Kasumi-1 (cell line): Measurements from ENCODE around the gene ESRRB.
"Not testable (repeated sequence)": the region's sequence is repeated elsewhere in the genome, so short reads cannot be mapped to it uniquely, and the experiment has no call there.

ENCODE experiments used
- DNase-seq, 2 experiments: peaks; one replicate each; lab custom pipeline; 2025; lab: John Stamatoyannopoulos, UW

Gene ESRRB

DNA sequence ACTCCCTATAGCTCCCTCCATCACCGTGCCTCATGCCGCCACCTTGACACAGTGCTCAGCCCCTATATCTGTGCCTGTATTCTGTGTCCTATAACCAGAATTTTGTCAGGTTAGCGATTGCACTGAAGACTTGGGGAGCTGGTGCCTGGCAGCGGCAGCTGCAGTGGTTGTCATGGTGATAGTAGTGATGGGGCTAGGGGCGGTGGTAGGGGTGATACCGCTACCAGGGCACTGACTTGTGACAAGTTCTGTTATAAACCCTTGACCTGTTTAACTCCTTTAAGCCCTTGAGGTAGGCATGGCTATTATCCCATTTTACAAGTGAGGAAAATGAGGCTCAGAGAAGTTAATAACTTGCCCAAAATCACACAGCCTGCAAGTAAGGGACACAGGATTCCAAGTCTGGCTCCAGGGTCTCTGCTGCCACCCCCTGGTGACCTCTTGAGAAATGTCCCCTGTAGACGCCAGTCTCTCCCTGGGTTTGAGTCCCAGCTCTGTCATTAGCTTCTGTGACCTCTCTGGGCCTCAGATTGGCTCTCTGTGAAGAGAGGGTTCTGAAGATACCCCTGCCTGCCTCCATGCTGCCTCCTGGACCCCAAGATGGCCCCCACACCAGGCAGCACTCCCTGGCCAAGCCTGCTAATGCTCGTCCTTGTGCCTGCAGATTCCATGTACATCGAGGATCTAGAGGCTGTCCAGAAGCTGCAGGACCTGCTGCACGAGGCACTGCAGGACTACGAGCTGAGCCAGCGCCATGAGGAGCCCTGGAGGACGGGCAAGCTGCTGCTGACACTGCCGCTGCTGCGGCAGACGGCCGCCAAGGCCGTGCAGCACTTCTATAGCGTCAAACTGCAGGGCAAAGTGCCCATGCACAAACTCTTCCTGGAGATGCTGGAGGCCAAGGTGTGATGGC, 121.9 kb downstream of the ESRRB start:
- DNase-seq, result peak; percentile 6 to 35

DNA sequence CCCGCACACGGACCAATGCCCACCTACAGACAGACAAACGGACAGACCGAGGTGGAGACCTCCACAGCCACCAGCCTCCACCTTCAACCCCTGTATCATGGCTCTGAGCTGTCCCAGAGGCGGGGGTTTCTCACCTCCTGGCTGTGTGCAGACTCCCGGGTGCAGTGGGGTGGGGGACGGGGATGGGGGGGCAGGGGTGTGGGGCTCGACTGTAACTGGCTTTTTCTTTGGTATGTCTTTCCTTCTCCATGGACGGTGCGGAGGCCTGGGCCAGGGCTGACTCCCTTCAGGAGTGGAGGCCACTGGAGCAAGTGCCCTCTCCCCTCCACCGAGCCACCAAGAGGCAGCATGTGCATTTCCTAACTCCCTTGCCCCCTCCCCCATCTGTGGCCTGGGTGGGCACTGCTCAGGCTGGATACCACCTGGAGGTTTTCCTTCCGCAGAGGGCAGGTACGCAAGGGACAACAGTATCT, 122.6 kb downstream of the ESRRB start:
- no peak for DNase-seq

DNA sequence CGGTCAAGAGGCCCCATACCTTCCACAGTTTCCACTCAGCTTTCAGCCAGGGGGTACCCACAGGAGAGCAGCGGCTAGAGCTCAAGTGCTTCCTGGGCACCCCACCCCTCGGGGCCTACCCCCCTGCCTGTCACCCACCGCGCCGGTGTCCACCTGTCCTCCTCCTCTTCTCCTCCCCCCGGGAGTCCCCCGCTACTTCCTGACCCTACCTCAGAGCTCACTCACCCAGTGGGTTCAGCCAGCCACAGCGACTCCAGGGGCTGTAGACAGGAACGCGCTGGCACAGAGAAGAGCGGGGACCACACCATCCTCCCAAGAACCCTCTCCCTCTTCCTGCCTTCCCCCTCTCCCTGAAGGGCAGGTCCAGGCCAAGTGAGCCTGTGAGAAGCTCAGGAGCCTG, 123.0 kb downstream of the ESRRB start:
- DNase-seq, result no peak

DNA sequence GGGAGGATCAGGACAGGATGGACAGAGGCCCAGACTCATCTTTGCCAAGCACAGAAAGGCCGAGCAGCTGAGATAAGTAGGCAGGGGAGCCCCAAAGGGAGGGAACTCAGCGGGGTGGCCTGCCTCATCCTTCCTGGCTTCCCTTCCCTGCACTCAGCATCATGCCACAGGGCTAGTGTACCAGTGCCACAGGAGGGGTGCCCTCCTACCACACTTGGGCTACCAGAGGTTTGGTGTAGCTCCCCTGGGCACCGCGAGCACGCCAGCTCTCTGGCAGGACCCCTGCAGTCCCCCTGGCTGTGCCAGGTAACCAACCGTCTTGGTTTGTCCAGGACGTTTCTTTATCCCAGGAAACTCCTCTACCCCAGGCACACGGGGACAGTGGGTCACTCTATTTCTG, 123.5 kb downstream of the ESRRB start:
- DNase-seq, result no peak

DNA sequence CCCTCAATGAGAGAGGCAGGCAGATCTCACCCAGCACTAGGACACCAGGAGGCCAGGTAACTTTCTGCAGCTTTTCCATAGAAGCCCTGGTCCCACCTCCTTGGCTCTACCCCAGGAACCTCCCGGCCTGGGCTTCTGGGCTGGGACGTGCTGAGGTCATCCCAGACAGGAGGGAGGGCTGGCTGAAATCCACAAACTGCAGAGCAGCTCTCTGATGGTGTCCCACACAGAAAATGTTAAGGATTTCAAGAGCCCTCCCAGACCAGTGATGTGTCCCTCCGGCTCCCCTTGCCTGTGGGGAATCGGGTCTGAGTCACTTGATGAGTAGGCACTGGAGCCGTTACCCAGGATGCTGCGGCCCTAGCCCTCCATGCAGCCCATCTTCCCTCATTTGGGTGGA, 124.1 kb downstream of the ESRRB start:
- no peak for DNase-seq

DNA sequence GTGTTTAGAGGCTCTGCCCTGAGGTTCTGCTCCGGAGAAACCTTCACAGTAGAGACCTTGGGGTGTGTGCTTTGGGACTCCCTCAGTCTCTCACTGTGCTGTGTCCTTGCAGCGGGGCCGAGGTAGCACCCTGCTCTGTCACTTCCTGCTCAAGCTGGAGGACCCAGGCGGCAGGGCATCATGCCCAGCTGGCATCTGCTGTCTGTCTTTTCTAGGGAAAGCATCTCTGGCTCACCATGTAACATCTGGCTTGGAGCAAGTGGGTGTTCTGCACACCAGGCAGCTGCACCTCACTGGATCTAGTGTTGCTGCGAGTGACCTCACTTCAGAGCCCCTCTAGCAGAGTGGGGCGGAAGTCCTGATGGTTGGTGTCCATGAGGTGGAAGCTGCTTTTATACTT, 124.5 kb downstream of the ESRRB start:
- DNase-seq, result no peak

DNA sequence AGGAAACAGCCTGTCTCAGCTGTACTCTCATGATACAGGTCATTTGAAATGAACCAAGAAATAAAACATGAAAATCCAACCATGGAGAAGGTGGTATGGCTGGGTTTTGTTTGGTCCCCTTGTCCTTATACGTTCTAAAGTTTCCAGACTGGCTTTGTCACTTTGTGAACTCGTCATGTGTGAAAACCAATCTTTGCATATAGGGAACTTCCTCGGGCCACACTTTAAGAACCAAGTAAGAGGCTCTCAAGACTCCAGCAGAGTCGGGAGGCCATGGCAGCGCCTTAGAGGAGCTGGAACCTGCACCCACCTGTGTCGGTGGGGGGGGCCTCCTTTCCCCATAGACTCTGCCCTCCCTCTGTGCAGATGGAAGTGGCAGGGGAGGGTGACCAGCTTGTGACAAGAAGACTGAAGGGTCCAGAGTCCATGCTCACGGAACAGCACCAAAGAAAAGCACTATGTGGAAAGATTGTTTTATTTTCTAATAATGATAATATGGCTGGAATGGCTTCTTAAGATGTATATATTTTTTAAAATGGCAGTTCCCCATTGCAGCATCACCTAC, 125.3 kb downstream of the ESRRB start:
- DNase-seq, result no peak

DNA sequence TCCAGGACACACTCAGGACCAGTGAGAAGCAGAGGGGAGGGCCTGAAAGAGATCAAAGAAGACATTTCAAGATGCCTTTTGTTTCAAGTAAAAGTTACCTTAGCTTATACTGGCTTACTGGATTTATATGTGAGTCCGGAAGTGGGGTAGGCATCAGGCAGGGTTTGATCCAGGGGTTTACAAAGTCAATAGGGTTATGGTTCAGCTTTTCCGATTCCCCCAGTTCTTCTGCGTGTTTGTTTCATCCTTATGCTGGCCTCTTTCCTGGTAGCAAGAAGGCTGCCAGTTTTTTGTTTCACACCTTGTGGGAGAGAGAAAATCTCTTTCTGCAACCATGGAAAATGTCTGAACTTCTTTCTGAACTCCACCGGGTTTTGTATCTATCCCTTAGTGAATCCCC, 126.3 kb downstream of the ESRRB start:
- no peak for DNase-seq

DNA sequence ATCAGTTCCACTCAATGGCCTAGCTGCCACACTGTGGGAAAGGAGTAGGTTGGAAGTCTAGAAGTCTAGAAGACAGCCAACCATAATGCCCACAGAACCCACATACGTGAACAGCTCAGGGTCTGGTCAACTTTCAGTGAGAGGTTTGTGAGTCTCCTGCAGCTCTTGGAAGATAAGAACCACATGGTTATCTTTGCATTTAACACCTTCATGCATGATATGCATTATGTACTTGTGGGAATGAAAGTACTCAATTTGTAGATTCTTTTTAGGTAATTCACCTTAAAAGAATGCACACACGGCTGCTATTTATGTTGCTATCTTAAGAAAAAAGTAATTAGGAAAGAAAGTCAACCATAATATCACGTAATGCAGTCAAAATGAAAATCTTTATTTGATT, 126.7 kb downstream of the ESRRB start:
- DNase-seq, result no peak

DNA sequence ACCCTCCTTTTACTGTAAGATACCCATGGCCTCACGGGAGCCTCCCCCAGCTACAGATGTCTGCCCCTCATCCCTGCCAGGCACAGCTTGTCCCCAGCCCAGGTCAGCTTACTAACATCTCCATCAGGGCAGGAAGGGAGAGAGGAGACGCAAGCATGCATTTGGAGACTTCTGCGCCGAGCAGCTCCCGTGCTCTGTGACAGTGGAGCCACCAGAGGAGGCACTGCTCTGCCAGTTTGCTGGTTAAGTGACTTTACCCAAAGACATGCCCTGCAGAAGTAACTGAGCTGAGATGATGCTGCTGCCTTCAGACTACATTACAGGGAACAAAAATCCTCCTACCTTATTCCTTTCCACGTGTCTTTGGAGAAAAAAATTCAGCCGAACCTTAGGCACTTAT, 133.4 kb downstream of the ESRRB start:
- DNase-seq, result no peak

DNA sequence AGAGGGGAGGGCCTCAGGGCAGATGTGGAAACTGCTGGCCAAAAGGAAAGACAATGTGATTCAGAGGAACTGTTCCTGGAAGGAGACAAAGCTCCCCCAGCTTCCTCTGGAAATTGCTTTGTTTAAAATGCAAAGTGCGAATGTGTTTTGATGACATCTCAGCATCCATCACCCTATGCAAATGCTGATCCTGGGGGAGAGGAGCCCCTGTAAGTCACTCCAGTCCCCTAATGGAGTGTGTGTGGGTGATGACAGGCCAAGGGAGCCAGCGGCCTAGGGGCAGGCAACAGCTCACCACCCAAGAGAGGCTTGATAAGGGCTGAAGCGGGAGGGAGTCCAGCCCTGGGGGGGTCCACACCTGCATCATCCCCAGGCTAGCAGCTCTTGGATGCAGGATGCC, 134.2 kb downstream of the ESRRB start:
- DNase-seq, result no peak

DNA sequence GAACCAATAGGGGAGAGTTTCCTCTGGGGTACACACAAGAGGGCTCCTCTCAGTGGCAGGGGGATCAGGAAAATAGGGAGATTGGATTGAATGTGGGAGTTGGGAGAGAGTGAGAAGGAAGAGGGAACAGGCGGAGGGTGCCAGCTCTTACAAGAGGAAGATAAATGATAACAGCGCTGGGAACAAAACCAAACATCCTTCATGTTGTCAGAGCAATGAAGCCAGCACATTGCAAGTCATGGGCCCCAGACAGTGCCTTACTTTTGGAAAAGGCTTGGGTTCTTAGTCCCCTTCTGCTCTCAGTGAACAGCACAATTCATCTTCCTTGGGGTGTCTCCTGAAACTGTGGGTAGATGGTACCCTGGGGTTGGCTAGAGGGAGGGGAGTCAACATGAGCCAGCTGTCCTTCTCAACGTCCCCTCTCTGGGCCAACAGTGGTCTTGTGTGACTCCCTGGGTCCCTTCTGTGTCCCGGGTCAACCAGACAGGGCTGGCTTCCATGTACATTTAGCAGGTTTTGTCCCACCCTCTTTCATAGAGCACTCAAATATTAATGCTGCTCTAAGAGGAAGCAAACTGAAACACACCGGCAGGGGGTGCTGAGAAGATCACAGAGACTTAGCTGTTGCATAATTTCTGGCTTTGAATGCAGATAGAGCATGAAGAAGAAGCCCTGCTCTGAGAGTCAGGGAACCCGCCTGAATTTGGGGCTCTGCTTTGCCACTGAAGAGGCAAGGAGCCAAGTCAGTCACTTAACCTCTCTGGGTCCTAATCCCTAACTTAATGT, 138.5 kb downstream of the ESRRB start:
- DNase-seq, result peak; percentile 57 to 60

DNA sequence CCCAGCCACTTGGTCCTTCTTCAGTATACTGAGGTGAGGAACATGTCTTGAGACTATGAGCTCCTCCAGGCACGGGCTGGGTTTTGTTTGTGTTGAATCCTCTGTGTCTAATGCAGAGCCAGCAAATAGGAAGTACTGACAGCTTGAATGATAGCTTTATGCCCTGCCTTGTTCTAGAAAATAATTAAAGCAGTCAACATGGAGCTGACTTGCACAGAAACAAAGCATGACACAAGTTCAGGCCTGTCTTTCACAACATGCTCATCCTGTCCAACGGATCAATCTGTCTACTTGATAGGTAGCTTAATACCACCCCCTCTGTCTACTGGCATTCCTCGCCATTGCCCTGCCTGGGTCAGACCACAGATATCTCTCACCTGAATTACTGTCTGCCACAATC, 140.9 kb downstream of the ESRRB start:
- no peak for DNase-seq

DNA sequence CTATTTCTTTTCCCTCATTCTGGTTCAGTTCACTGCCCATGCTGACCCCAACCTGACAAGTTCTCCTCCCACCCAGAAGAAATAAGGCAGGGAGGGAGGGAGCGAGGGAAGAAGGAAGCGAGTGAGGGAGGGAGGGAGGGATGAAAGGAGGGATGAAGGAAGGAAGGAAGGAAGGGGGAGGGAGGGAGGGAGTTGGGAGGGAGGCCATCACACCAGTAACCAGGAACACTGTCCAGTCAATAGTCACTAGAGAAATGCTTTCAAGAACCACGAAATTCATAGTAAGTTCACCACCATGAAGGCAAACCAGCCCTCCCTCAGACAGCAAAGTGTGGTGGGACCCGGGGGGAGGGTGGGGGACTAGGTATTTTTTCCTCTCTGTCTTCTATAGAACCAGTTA, 142.4 kb downstream of the ESRRB start:
- no peak for DNase-seq

DNA sequence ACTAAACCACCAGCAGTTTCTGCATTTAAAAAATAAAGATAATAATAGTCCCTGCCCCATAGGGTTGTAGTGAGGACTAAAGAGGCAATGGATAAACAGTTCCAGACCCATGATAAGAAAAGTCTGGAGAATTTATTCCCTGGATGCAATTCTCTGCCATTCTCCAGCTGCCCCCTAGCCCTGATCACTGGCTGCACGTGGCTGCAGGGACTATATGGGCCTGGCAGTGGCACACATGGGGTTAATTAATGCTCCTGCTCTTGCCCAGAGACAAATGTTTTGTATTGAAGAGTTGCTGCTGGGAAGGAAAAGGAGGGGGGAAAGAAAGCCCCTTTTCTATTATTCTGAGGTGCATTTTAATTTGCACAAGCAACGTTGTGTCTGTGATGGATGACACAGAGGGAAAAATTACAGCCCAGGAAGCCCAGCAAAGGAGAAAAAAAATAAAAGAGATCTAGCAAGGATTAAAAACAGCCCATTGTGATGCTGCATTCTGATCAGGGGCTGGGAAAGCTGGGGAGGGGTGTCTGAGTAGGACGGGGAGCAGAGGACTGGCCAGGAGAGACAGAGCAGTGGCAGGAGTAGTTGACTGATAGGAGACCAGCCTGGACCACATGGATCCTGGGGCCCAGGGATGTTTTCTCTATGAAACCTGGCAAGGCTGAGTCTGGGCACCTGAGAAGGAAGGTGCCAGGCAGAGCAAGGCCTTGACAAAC, 149.3 kb downstream of the ESRRB start:
- no peak for DNase-seq

DNA sequence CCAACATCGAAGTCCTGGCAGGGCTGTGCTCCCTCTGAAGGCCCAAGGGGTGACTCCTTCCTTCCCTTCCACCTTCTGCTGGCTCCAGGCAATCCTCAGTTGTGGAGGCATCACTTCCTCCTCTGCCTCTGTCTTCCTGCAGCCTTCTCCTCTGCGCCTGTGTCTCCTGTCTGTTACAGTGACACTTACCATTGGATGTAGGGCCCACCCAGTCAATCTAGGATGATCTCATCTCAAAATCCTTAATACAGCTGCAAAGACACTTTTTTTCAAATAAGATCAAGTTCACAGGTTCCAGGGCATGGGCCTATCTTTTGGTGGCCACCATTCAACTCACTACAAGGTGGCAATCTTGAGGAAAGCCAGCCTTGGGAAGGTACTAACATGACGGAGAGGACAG, 155.1 kb downstream of the ESRRB start:
- DNase-seq, result peak; percentile 18 to 26

DNA sequence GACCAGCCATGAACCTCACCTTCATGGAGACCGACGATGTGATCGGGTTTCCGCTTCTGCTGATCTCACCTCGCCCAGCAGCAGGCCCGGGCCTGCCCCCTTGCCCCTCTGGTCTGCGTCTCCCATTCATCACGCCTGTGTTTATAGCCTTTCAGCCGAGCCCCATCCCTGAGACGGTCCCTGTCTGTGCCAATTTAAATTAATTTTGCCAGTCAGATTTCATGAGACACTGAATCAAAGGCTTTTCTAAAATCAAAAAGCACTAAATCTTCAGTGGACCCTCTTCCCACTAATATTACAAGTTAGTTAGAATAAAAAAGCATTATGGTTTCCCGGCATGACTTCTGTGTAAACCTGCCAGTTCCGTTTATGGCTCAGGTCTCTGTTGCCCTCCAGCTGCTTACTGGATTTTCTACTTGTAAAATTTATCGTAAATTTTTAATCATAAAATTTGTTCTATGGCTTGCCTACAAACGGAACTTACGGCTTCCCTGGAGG, 155.9 kb downstream of the ESRRB start:
- no peak for DNase-seq

DNA sequence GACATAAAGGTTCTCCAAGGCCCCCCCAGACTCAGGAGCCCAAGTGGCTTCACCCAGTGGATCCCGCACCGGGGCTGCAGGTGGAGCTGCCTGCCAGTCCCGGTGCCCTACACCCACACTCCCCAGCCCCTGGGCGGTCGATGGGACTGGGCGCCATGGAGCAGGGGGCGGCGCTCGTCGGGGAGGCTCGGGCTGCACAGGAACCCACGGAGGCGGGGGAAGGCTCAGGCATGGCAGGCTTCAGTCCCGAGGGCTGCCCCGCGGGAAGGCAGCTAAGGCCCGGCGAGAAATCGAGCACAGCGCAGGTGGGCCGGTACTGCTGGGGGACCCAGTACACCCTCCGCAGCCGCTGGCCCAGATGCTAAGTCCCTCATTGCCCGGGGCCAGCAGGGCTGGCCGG, 160.7 kb downstream of the ESRRB start:
- DNase-seq, result not testable (repeated sequence)

DNA sequence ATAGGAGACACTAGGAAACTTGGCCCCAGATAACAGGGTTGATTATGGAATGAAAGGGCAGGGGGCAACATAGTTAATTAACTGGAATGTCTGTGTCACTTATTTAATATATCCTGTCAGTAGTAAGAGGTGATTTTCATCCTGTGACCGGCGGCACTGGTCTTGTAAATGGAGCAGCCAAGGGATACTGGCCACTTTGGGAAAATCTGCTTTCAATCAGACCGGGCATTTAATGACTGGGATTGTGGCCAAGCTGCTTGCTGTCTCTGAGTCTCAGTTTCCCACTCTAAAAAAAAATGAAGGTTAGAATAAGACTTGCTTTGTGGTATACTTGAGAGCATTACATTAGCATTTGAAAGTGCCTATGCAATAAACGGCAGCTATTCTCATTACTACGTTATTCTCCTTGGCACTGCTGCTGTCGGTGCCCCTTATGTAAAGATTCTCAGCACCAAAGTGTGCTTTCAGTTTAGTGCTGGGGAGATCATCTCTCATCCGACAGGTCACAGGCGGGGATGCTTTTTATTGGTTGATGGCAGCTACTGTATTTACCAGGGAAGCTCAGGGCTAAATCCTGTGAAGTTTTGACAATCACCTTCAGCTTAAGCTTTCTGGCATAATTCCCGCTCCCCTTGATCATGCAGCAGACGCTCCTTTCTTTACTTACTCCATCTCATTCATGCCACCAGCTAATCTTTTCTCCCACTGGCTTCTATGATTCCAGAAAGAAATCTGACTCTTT, 162.1 kb downstream of the ESRRB start:
- no peak for DNase-seq

DNA sequence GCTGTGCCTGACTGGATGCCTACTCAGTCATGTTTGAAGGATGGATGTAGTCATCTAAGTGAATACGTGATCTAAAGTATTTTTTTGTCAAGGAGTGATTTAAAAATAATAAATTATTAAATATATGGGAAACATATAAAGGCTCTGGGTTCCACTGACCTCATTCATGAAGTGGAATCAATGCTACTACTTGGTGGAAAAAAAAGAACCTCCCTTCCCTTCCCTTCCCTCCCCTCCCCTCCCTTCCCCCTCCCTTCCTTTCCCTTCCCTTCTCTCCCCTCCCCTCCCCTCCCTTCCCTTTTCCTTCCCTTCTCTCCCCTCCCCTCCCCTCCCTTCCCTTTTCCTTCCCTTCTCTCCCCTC, 162.7 kb downstream of the ESRRB start:
- no peak for DNase-seq

DNA sequence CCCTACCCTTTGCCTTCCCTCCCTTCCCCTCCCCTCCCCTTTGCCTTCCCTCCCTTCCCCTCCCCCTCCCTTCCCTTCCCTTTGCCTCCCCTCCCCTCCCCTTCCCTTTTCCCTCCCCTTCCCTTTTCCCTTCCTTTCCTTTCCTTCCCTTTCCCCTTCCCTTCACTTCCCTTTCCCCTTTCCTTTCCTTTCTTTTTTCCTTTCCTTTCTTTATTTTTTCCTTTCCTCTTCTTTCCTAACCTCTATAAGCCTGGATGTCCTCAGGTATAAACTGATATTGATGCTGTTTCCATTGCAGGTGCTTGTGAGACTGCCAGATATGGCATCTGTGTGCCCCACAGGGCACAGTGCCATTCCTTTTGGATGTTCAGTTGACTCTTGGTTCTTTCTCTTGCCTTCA, 163.2 kb downstream of the ESRRB start:
- DNase-seq, result no peak
